H1 (cell line): ENCODE results near the gene ATP11C. TPM values are rescaled to one million over a fixed set of nuclear protein-coding genes. Genes with fewer than 3 reads are reported as not detected.

Experiments used
- CTCF ChIA-PET: fragments of 300-600 bp; sonication (Branson Sonifier 250); formaldehyde crosslinking; loops from one replicate; lab custom pipeline; 2021; ENCODE audit not compliant: partially characterized antibody; lab: Charles Lee
- POLR2A ChIA-PET: fragments of 300-600 bp; sonication (Branson Sonifier 250); formaldehyde crosslinking; loops from one replicate; lab custom pipeline; 2021; ENCODE audit warnings: inconsistent platforms; ENCODE audit not compliant: partially characterized antibody; lab: Charles Lee
- DNase-seq, 2 experiments: peaks; one replicate each; pipeline versions ENCODE4 v3.0.0 to v3.0.0-alpha.2; 2010 to 2022; ENCODE audit warnings: low spot score in 2 of 2, low read depth in 1 of 2, mixed read lengths in 1 of 2
- FAIRE-seq: peaks from 2 replicates; lab custom pipeline; 2011; peaks lifted over from hg19 to GRCh38; lab: Jason Lieb, UNC
- H2AFZ ChIP-seq: 2 replicates; pipeline ENCODE4 v1.8.1; 2012; ENCODE audit warnings: low read length, inconsistent platforms
- H2AK5ac ChIP-seq: 2 replicates; pipeline ENCODE4 v1.6.1; 2013; ENCODE audit warnings: low read depth, low read length
- H2BK120ac ChIP-seq: replicated peaks from 2 replicates; pipeline ENCODE3; 2013; ENCODE audit warnings: low read depth, low read length, inconsistent platforms
- H2BK12ac ChIP-seq: 2 replicates; pipeline ENCODE4 v1.6.1; 2013; ENCODE audit warnings: low read depth, low read length
- H2BK15ac ChIP-seq: 2 replicates; pipeline ENCODE4 v1.6.1; 2013; ENCODE audit warnings: low read length
- H2BK20ac ChIP-seq: 2 replicates; pipeline ENCODE4 v1.6.1; 2013; ENCODE audit warnings: low read length
- H2BK5ac ChIP-seq: 2 replicates; pipeline ENCODE4 v1.6.1; 2013; ENCODE audit warnings: low read depth, low read length
- H3K14ac ChIP-seq: 2 replicates; pipeline ENCODE4 v1.6.1; 2013; ENCODE audit warnings: inconsistent platforms; ENCODE audit not compliant: insufficient read length
- H3K18ac ChIP-seq: 2 replicates; pipeline ENCODE4 v1.6.1; 2013; ENCODE audit warnings: low read length; ENCODE audit errors: extremely low read depth
- H3K23ac ChIP-seq: 2 replicates; pipeline ENCODE4 v1.6.1; 2013; ENCODE audit warnings: inconsistent platforms; ENCODE audit not compliant: insufficient read length
- H3K23me2 ChIP-seq: 2 replicates; pipeline ENCODE4 v1.6.1; 2013; ENCODE audit warnings: low read depth, low read length
- H3K27ac ChIP-seq: 2 replicates; pipeline ENCODE4 v1.6.1; 2011; ENCODE audit warnings: low read depth, low read length, inconsistent platforms
- H3K27me3 ChIP-seq, 4 experiments: replicated peaks in 1 of 4; 1 replicate in 1 of 4; 2 replicates in 3 of 4; pipeline versions ENCODE4 v1.6.1 to v1.8.1; 2011 to 2013; ENCODE audit warnings: low read length in 3 of 4, mild to moderate bottlenecking in 3 of 4, inconsistent platforms in 2 of 4, mixed read lengths in 2 of 4, moderate library complexity in 1 of 4; ENCODE audit not compliant: control insufficient read depth in 3 of 4, insufficient read depth in 3 of 4; ENCODE audit errors: extremely low read depth in 1 of 4
- H3K36me3 ChIP-seq, 4 experiments: 2 replicates each; pipeline versions ENCODE4 v1.6.1 to v1.8.1; 2011 to 2013; ENCODE audit warnings: mild to moderate bottlenecking in 4 of 4, low read length in 3 of 4, moderate library complexity in 2 of 4, control low read depth in 1 of 4, inconsistent platforms in 1 of 4; ENCODE audit not compliant: insufficient read depth in 4 of 4, control insufficient read depth in 2 of 4
- H3K4ac ChIP-seq: replicated peaks from 2 replicates; pipeline ENCODE3; 2013; ENCODE audit warnings: low read length, low read depth, mixed read lengths, inconsistent platforms; ENCODE audit not compliant: insufficient read length
- H3K4me1 ChIP-seq, 4 experiments: replicated peaks in 1 of 4; 1 replicate in 1 of 4; 2 replicates in 3 of 4; pipeline versions ENCODE4 v1.6.1 to v1.8.1; 2011 to 2013; ENCODE audit warnings: low read length in 3 of 4, inconsistent platforms in 2 of 4, mixed read lengths in 1 of 4; ENCODE audit not compliant: insufficient read depth in 4 of 4, control insufficient read depth in 3 of 4
- H3K4me2 ChIP-seq, 2 experiments: 2 replicates each; pipeline versions ENCODE4 v1.6.1 to v1.8.1; 2011 to 2013; ENCODE audit warnings: low read depth in 2 of 2, low read length in 2 of 2, control low read depth in 1 of 2, inconsistent platforms in 1 of 2, mild to moderate bottlenecking in 1 of 2; ENCODE audit not compliant: insufficient read depth in 1 of 2
- H3K4me3 ChIP-seq, 4 experiments: fragments of 200-600, 300-600 bp in 1 of 4; sonication (generic), shearing (Covaris generic), sonication (Bioruptor Twin) in 1 of 4; 2 replicates each; pipeline versions ENCODE4 v1.5.1 to v1.8.1; 2011 to 2016; ENCODE audit warnings: low read length in 4 of 4, low read depth in 3 of 4, control low read depth in 2 of 4, inconsistent platforms in 2 of 4, mild to moderate bottlenecking in 2 of 4, mixed read lengths in 1 of 4, moderate library complexity in 1 of 4; ENCODE audit not compliant: insufficient read depth in 2 of 4; ENCODE audit errors: extremely low read depth in 1 of 4
- H3K56ac ChIP-seq: replicated peaks from 2 replicates; pipeline ENCODE3; 2013; ENCODE audit warnings: low read depth, mild to moderate bottlenecking, mixed read lengths, low read length, inconsistent platforms; ENCODE audit not compliant: insufficient read length
- H3K79me1 ChIP-seq: 2 replicates; pipeline ENCODE4 v1.6.1; 2013; ENCODE audit warnings: low read depth, low read length, control low read depth
- H3K79me2 ChIP-seq, 2 experiments: 2 replicates each; pipeline versions ENCODE4 v1.6.1 to v1.8.1; 2012 to 2013; ENCODE audit warnings: low read length in 2 of 2, mild to moderate bottlenecking in 2 of 2, inconsistent platforms in 1 of 2; ENCODE audit not compliant: insufficient read depth in 2 of 2, control insufficient read depth in 1 of 2
- H3K9ac ChIP-seq, 4 experiments: replicated peaks in 1 of 4; 1 replicate in 1 of 4; 2 replicates in 3 of 4; pipeline versions ENCODE4 v1.6.1 to v1.8.1; 2011 to 2013; ENCODE audit warnings: low read depth in 3 of 4, low read length in 3 of 4, control low read depth in 2 of 4, mild to moderate bottlenecking in 2 of 4, moderate library complexity in 2 of 4, inconsistent platforms in 1 of 4; ENCODE audit errors: extremely low read depth in 1 of 4
- H3K9me3 ChIP-seq, 2 experiments: 2 replicates each; pipeline versions ENCODE4 v1.6.1 to v1.8.1; 2012 to 2013; ENCODE audit warnings: mild to moderate bottlenecking in 2 of 2, moderate library complexity in 2 of 2, control low read depth in 1 of 2, inconsistent platforms in 1 of 2, low read depth in 1 of 2, low read length in 1 of 2, mixed read lengths in 1 of 2; ENCODE audit not compliant: insufficient read depth in 2 of 2
- H4K20me1 ChIP-seq, 2 experiments: replicated peaks in 1 of 2; 2 replicates each; pipeline versions ENCODE3 to v1.8.1; 2011 to 2013; ENCODE audit warnings: inconsistent platforms in 2 of 2, low read length in 2 of 2, mild to moderate bottlenecking in 1 of 2; ENCODE audit not compliant: insufficient read depth in 2 of 2, control insufficient read depth in 1 of 2
- H4K5ac ChIP-seq: 2 replicates; pipeline ENCODE4 v1.6.1; 2013; ENCODE audit warnings: low read length, low read depth, mixed read lengths, inconsistent platforms; ENCODE audit not compliant: insufficient read length
- H4K8ac ChIP-seq: 2 replicates; pipeline ENCODE4 v1.8.0; 2013; ENCODE audit warnings: mild to moderate bottlenecking, moderate library complexity, low read length, inconsistent platforms; ENCODE audit not compliant: insufficient read depth; ENCODE audit errors: extremely low read depth
- H4K91ac ChIP-seq: replicated peaks from 2 replicates; pipeline ENCODE3; 2013; ENCODE audit warnings: low read length, mixed read lengths, inconsistent platforms; ENCODE audit not compliant: insufficient read length
- ASH2L ChIP-seq: fragments of 200-600, 300-600 bp; sonication (generic); IDR thresholded peaks from one replicate; pipeline ENCODE4 v1.7.1; 2017; ENCODE audit warnings: low read length
- CHD2 ChIP-seq: IDR thresholded peaks from 2 replicates; pipeline ENCODE4 v1.6.1; 2012; ENCODE audit warnings: low read length, improper control_type of control experiment
- HDAC2 ChIP-seq, 2 experiments: fragments of 300-600 bp in 1 of 2; sonication (generic) in 1 of 2; IDR thresholded peaks; 2 replicates each; pipeline ENCODE4 v1.6.1; 2011 to 2012; ENCODE audit warnings: low read depth in 2 of 2, low read length in 2 of 2, mild to moderate bottlenecking in 2 of 2, moderate library complexity in 2 of 2, borderline replicate concordance in 1 of 2, inconsistent platforms in 1 of 2
- KDM1A ChIP-seq: fragments of 200-600, 300-600 bp; sonication (generic); IDR thresholded peaks from 2 replicates; pipeline ENCODE4 v1.7.1; 2016; ENCODE audit warnings: mild to moderate bottlenecking, low read length, borderline replicate concordance
- KDM5A ChIP-seq: fragments of 200-600 bp; IDR thresholded peaks from 2 replicates; pipeline ENCODE4 v1.7.1; 2012; ENCODE audit warnings: mild to moderate bottlenecking, low read length, inconsistent platforms, mixed read lengths
- MAFK ChIP-seq: IDR thresholded peaks from 2 replicates; pipeline ENCODE4 v1.6.1; 2012; ENCODE audit warnings: low read depth, mild to moderate bottlenecking, improper control_type of control experiment, low read length
- NRF1 ChIP-seq: IDR thresholded peaks from 2 replicates; pipeline ENCODE4 v1.6.1; 2011; ENCODE audit warnings: mild to moderate bottlenecking, low read depth, low read length, improper control_type of control experiment
- SIX5 ChIP-seq: IDR thresholded peaks from 2 replicates; pipeline ENCODE4 v1.6.1; 2011; ENCODE audit warnings: mild to moderate bottlenecking, low read depth, low read length
- TBP ChIP-seq: IDR thresholded peaks from 2 replicates; pipeline ENCODE4 v1.6.1; 2011; ENCODE audit warnings: low read depth, low read length, improper control_type of control experiment
- YY1 ChIP-seq: IDR thresholded peaks from 2 replicates; pipeline ENCODE4 v1.6.1; 2011; ENCODE audit warnings: low read depth, mild to moderate bottlenecking, low read length
- WGBS, 2 experiments: shearing (Covaris generic) in 1 of 2; methylation state at CpG; one replicate each; pipeline versions ENCODE4 v1.1.6 to v1.1.7; 2013 to 2015; ENCODE audit warnings: low lambda C conversion rate in 2 of 2, mixed read lengths in 2 of 2, inconsistent platforms in 1 of 2, low coverage in 1 of 2, missing lambda C conversion rate in 1 of 2; ENCODE audit not compliant: insufficient replicate concordance in 2 of 2, insufficient coverage in 1 of 2, insufficient read length in 1 of 2; ENCODE audit errors: extremely low coverage in 1 of 2, missing lambda C conversion rate in 1 of 2; 5-methylcytosine and 5-hydroxymethylcytosine counted together
- polyA plus RNA-seq, 7 experiments: library from polyadenylated mRNA; depleted of rRNA in 3 of 7; stranded (reverse) in 5 of 7; unstranded in 2 of 7; fragments of >200 nt in 5 of 7; fragments of 200-250 nt in 2 of 7; gene quantifications; 1 replicate in 5 of 7; 2 replicates in 1 of 7; 4 replicates in 1 of 7; pipeline versions ENCODE4 v1.2.1 to v1.2.3, GENCODE V29; 2011 to 2013; ENCODE audit warnings: missing spikeins in 2 of 7, mixed read lengths in 2 of 7
- total RNA-seq: library from RNA; stranded (reverse); fragmentation: NEBNext Ultra II Directional; extraction: Animal tissue kit (Norgen Biotek cat#: 25700); gene quantifications from 2 replicates; pipeline ENCODE4 v1.2.1, GENCODE V29; 2021
- TF ChIP-seq, protein P1 (sequence below), 3 experiments: IDR thresholded peaks; 1 replicate in 2 of 3; 2 replicates in 1 of 3; pipeline versions ENCODE4 v1.5.1 to v1.6.1; 2011; ENCODE audit warnings: low read length in 3 of 3, mild to moderate bottlenecking in 3 of 3, inconsistent platforms in 2 of 3, low read depth in 1 of 3, moderate library complexity in 1 of 3; ENCODE audit not compliant: insufficient read depth in 1 of 3; ENCODE audit errors: control extremely low read depth in 1 of 3

ATP11C gene
- total and polyA plus RNA-seq, 2 of the 8 experiments (the other 6 are each of a cell fraction or from before 2014, with no cell fraction given) = 14.7 to 52.1 TPM

DNA sequence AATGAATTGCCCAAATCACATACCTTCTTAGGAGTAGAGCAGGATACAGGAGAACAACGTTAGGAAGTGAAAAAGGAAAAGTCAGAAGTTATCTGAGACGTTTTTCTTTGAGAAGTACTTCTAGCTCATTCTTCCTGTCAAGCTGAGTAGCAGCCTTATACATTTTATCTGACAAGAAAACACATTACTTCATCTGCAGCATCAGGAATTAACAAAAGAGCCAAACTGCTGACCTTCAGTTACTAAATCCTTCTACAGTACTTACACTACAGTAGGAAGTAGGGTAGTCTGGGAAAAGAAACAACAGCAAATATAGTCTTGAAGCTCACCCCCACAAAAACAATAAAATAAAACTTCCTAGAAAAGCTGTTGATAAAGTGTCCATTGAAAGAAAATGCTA lies 57.0 kb downstream of the ATP11C start:
- FAIRE-seq (no peak), DNase-seq (no peak)
- peaks cover 0 to 31% of the 10 kb centered on the region in 2 experiments; a peak in 2 of 4 replicates for H3K79me2 ChIP-seq
- no peak overlapping the region for H3K9ac ChIP-seq
- 94% methylated on average over 2 of the region's 2 CpGs; no CpG with 5 or more reads in 1 of the 2 experiments for WGBS, 2 experiments
- no peaks in the 10 kb centered on the region for H3K36me3 ChIP-seq
- H2AFZ ChIP-seq = no peak overlapping the region
- H4K5ac ChIP-seq = no peak overlapping the region
- H4K8ac ChIP-seq = no peak overlapping the region
- H4K91ac ChIP-seq = no peak overlapping the region
- CTCF ChIA-PET = interaction anchor here (1.2 kb wide), 1 partner anchor 116 kb away, joined by 3 read pairs; no protein-coding TSS in a partner anchor
- TF ChIP-seq KDM5A (no peak), TBP (no peak), CHD2 (no peak), HDAC2 (IDR thresholded peaks at IDR 0.05; ENCODE audit: borderline replicate concordance in 1 of 2, low read depth in 2 of 2, low read length in 2 of 2) (no peak), KDM1A (no peak), MAFK (no peak), ASH2L (no peak), SIX5 (no peak), NRF1 (no peak), YY1 (no peak)
- TF ChIP-seq, protein P1, sequence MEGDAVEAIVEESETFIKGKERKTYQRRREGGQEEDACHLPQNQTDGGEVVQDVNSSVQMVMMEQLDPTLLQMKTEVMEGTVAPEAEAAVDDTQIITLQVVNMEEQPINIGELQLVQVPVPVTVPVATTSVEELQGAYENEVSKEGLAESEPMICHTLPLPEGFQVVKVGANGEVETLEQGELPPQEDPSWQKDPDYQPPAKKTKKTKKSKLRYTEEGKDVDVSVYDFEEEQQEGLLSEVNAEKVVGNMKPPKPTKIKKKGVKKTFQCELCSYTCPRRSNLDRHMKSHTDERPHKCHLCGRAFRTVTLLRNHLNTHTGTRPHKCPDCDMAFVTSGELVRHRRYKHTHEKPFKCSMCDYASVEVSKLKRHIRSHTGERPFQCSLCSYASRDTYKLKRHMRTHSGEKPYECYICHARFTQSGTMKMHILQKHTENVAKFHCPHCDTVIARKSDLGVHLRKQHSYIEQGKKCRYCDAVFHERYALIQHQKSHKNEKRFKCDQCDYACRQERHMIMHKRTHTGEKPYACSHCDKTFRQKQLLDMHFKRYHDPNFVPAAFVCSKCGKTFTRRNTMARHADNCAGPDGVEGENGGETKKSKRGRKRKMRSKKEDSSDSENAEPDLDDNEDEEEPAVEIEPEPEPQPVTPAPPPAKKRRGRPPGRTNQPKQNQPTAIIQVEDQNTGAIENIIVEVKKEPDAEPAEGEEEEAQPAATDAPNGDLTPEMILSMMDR (IDR thresholded peaks at IDR 0.05; ENCODE audit: control extremely low read depth in 1 of 3, insufficient read depth in 1 of 3, low read depth in 1 of 3, low read length in 3 of 3) = no peak
- TF ChIP-seq, all 59 proteins: peak for 0
- Histone ChIP-seq H3K4me3 (no peak overlapping the region), H3K27ac (no peak overlapping the region), H3K27me3 (no peaks in the 10 kb centered on the region), H3K4me1 (peaks cover 0 to 4% (median 0%) of the 10 kb centered on the region in 4 experiments; a peak in 2 of 7 replicates), H3K4ac (no peak overlapping the region), H3K4me2 (no peak overlapping the region), H3K23ac (no peak overlapping the region), H3K79me1 (no peaks in the 10 kb centered on the region; the same call in 1 of the 2 replicates), H2BK15ac (no peak overlapping the region), H3K18ac (no peak overlapping the region), H2AK5ac (no peak overlapping the region), H2BK20ac (no peak overlapping the region), H3K56ac (no peak overlapping the region), H4K20me1 (peaks cover 0 to 3% of the 10 kb centered on the region in 2 experiments), H2BK12ac (no peak overlapping the region), H2BK5ac (no peak overlapping the region), H3K9me3 (no peaks in the 10 kb centered on the region), H3K23me2 (no peaks in the 10 kb centered on the region), H2BK120ac (no peak overlapping the region), H3K14ac (no peak overlapping the region)
- POLR2A ChIA-PET = no interaction called here
